ENCODE data around the gene MOB3C.

DNA sequence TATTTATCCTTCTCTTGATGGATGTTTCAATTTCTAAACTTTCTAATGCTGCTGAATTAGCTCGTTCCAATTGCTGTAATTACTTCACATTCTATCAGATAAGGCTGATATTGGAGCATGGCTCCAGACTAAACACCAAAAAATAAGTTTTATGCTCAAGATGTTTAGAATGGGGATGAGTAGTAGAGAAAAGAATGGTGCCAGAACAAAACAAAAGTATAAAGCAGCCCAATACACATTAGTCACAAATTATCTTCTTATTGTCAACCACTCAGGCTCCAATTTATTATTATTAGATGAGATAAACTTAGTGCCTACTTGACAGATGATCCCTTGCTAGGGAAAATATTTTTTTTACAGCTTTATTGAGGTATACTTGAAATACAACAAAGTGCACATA lies 29.7 kb upstream of the MOB3C start:
- TF ChIP-seq, protein P1, sequence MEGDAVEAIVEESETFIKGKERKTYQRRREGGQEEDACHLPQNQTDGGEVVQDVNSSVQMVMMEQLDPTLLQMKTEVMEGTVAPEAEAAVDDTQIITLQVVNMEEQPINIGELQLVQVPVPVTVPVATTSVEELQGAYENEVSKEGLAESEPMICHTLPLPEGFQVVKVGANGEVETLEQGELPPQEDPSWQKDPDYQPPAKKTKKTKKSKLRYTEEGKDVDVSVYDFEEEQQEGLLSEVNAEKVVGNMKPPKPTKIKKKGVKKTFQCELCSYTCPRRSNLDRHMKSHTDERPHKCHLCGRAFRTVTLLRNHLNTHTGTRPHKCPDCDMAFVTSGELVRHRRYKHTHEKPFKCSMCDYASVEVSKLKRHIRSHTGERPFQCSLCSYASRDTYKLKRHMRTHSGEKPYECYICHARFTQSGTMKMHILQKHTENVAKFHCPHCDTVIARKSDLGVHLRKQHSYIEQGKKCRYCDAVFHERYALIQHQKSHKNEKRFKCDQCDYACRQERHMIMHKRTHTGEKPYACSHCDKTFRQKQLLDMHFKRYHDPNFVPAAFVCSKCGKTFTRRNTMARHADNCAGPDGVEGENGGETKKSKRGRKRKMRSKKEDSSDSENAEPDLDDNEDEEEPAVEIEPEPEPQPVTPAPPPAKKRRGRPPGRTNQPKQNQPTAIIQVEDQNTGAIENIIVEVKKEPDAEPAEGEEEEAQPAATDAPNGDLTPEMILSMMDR (IDR thresholded peaks at IDR 0.05): no peak
- TF ChIP-seq POLR2A (IDR thresholded peaks at IDR 0.05): no peak
